ENCODE measurements around the gene GAS6. TPM values are rescaled to one million over a fixed set of nuclear protein-coding genes. Genes with fewer than 3 reads are reported as not detected.

GAS6 gene
- total RNA-seq, 1 donor: 33.3 TPM

- DNase-seq (ENCODE audit: low read depth): no peak
- no peak overlapping the region for H3K4me3 ChIP-seq (ENCODE audit: low read depth, low read length)
- no peak for TF ChIP-seq CTCF (IDR thresholded peaks at IDR 0.05; ENCODE audit: insufficient read depth, low read length)
Measured at GRCh38 chr13:113877149-113877990, 13.5 kb upstream of the GAS6 start.

GRCh38 chr13:113876346-113877148 is 12.7 kb upstream of the GAS6 start:
- H3K4me3 ChIP-seq (ENCODE audit: low read depth, low read length): no peak overlapping the region
- DNase-seq (ENCODE audit: low read depth): no peak
- TF ChIP-seq CTCF (IDR thresholded peaks at IDR 0.05; ENCODE audit: insufficient read depth, low read length): no peak

- no peak for TF ChIP-seq CTCF (IDR thresholded peaks at IDR 0.05; ENCODE audit: insufficient read depth, low read length)
- no peak for DNase-seq (ENCODE audit: low read depth)
- no peak overlapping the region for H3K4me3 ChIP-seq (ENCODE audit: low read depth, low read length)
Measured at GRCh38 chr13:113875837-113876281, 12.0 kb upstream of the GAS6 start.

- H3K4me3 ChIP-seq (ENCODE audit: low read depth, low read length): no peak overlapping the region
- TF ChIP-seq CTCF (IDR thresholded peaks at IDR 0.05; ENCODE audit: insufficient read depth, low read length): no peak
- no peak for DNase-seq (ENCODE audit: low read depth)
Measured at GRCh38 chr13:113875429-113875815, 11.5 kb upstream of the GAS6 start.

GRCh38 chr13:113874579-113875428 is 10.9 kb upstream of the GAS6 start:
- no peak for DNase-seq (ENCODE audit: low read depth)
- no peak overlapping the region for H3K4me3 ChIP-seq (ENCODE audit: low read depth, low read length)
- no peak for TF ChIP-seq CTCF (IDR thresholded peaks at IDR 0.05; ENCODE audit: insufficient read depth, low read length)

GRCh38 chr13:113874177-113874576 is 10.3 kb upstream of the GAS6 start:
- TF ChIP-seq CTCF (IDR thresholded peaks at IDR 0.05; ENCODE audit: insufficient read depth, low read length): no peak
- H3K4me3 ChIP-seq (ENCODE audit: low read depth, low read length): no peak overlapping the region
- DNase-seq (ENCODE audit: low read depth): no peak
